ENCODE measurements around the gene RBBP8NL. TPM values are rescaled to one million over a fixed set of nuclear protein-coding genes. Genes with fewer than 3 reads are reported as not detected.

RBBP8NL gene
- total RNA-seq, 1 donor from 2014 or later, result not detected

- DNase-seq (ENCODE audit: low read depth), result no peak
Observed at GRCh38 chr20:62392621-62393334, 34.6 kb downstream of the RBBP8NL start.

- DNase-seq (ENCODE audit: low read depth), result no peak
Observed at GRCh38 chr20:62392077-62392418, 35.3 kb downstream of the RBBP8NL start.

GRCh38 chr20:62391165-62392076 lies 35.9 kb downstream of the RBBP8NL start:
- DNase-seq (ENCODE audit: low read depth), result no peak

- DNase-seq (ENCODE audit: low read depth), result no peak
Observed at GRCh38 chr20:62390317-62391164, 36.8 kb downstream of the RBBP8NL start.

- no peak for DNase-seq (ENCODE audit: low read depth)
Observed at GRCh38 chr20:62389601-62390087, 37.7 kb downstream of the RBBP8NL start.

GRCh38 chr20:62388839-62389600 lies 38.3 kb downstream of the RBBP8NL start:
- DNase-seq (ENCODE audit: low read depth), result no peak

- DNase-seq (ENCODE audit: low read depth), result no peak
Observed at GRCh38 chr20:62387933-62388635, 39.3 kb downstream of the RBBP8NL start.

- no peak for DNase-seq (ENCODE audit: low read depth)
Observed at GRCh38 chr20:62387219-62387913, 40.0 kb downstream of the RBBP8NL start.

- peak; percentile 75 for DNase-seq (ENCODE audit: low read depth)
Observed at GRCh38 chr20:62386383-62387218, 40.7 kb downstream of the RBBP8NL start, which contains the start of gene RPS21. Gene RPS21, plus strand, starts transcription at chr20:62387103. Its CDS starts 236 bp downstream, at chr20:62387339.

- peak; percentile 58 for DNase-seq (ENCODE audit: low read depth)
Observed at GRCh38 chr20:62382306-62383198, 44.8 kb downstream of the RBBP8NL start.

- DNase-seq (ENCODE audit: low read depth), result no peak
Observed at GRCh38 chr20:62381842-62382241, 45.5 kb downstream of the RBBP8NL start.

GRCh38 chr20:62381202-62381797 lies 46.0 kb downstream of the RBBP8NL start:
- DNase-seq (ENCODE audit: low read depth), result peak; percentile 31

- peak; percentile 32 for DNase-seq (ENCODE audit: low read depth)
Observed at GRCh38 chr20:62378215-62378614, 49.1 kb downstream of the RBBP8NL start.

GRCh38 chr20:62377615-62378178 lies 49.6 kb downstream of the RBBP8NL start:
- no peak for DNase-seq (ENCODE audit: low read depth)

GRCh38 chr20:62377064-62377461 lies 50.3 kb downstream of the RBBP8NL start:
- DNase-seq (ENCODE audit: low read depth), result no peak

- DNase-seq (ENCODE audit: low read depth), result peak; percentile 58
Observed at GRCh38 chr20:62376112-62377063, 51.0 kb downstream of the RBBP8NL start.
